GM15510 (cell line): Measurements from ENCODE around the gene TSPEAR.

ENCODE experiments used
- POLR2A ChIP-seq: IDR thresholded peaks from 3 replicates; pipeline ENCODE4 v1.6.1; 2011; ENCODE audit warnings: borderline replicate concordance; ENCODE audit not compliant: insufficient read length; ENCODE audit errors: extremely low read depth

The TSPEAR gene

GRCh38 chr21:44506279-44507255, 204.8 kb downstream of the TSPEAR start:
- TF ChIP-seq POLR2A = no peak

DNA sequence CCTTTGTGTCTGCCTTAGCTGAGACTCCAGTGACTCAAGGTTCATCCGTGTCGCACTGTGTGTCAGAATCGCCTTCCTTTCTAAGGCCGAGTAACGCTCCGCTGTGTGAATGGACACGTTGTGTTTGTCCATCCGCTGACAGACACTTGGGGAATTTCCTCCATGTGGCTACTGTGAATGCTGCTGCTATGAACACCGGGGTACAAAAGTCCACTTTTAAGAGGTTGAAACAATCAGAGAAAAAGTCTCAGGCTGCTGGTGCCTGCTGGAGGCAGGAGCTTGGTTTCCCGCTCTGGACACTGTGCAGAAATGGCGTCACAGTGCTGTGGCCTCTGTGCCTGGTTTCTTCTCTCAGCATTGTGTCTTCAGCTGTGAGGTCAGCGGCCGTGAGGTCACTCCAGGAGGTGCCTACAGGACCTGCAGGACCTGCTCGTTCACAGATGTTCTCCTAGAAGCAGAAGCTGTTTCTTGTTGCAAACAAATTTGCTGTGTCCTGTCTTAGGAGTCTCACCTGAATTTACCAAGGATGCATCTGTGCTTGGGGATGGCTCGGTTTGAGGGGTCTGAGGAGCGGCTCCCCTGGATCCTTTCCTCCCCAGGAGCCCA, 205.6 kb downstream of the TSPEAR start:
- TF ChIP-seq POLR2A = no peak

DNA sequence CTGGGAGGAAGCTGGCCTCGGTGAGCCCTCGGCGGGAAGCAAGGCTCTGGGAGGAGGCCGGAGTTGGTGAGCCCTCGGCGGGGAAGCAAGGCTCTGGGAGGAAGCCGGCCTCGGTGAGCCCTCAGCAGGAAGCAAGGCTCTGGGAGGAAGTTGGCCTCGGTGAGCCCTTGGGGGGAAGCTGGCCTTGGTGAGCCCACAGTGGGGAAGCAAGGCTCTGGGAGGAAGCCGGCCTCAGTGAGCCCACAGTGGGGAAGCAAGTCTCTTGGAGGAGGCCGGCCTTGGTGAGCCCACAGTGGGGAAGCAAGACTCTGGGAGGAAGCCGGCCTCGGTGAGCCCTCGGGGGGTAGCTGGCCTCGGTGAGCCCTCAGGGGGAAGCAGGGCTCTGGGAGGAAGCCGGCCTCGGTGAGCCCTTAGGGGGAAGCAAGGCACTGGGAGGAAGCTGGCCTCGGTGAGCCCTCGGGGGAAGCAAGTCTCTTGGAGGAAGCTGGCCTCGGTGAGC, 207.4 kb downstream of the TSPEAR start:
- TF ChIP-seq POLR2A = no peak

DNA sequence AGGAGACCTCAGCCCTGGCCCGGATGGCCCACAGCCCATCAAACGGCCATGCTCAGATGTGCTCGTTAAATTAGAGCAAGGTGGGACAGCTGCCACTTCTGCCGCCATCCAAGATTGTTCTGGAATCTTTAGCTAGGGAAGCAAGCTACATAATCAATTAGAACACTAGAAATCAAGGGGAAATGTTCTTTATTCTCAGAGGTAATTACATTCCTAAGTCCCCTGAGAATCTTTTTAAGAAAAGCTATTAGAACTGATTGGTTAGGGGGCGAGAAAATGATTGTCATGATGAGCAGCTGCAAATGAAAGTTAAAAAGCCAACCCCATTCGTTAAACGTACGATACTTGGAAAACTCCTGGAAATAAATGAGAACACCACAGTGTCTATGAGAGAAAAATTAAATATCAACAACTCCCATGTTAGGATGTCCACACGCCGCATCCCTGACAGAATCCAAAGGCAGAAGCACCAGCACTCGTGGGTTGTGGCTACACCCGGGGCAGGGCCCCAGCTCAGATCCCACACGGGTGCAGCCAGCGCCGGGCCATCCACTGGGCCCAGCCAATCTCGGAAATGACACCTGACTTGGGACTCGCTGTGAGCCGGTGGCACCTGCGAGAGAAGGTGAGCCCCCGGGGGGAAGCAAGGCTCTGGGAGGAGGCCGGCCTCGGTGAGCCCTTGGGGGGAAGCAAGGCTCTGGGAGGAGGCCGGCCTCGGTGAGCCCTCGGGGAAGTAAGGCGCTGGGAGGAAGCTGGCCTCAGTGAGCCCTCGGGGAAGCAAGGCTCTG, 209.0 kb downstream of the TSPEAR start:
- no peak for TF ChIP-seq POLR2A

DNA sequence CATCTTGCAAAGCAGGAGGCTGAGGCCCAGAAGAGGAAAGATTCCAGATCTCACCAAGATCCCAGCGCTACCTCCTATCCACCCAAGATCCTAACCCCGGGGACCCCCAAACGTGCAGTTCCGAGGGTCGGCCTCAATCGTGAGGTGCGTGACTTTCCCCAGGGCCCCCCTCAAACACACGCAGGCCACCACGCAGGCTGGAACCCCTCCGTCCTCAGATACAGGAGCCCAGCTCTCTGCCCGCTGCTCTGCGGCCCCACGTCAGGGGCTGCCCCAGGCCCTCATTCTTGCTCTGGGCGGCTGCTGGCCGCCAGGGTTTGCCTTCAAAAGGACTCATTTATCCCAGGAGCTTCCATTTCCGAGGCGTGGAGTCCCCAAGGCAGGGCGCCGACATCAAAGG, 211.3 kb downstream of the TSPEAR start:
- TF ChIP-seq POLR2A = no peak

DNA sequence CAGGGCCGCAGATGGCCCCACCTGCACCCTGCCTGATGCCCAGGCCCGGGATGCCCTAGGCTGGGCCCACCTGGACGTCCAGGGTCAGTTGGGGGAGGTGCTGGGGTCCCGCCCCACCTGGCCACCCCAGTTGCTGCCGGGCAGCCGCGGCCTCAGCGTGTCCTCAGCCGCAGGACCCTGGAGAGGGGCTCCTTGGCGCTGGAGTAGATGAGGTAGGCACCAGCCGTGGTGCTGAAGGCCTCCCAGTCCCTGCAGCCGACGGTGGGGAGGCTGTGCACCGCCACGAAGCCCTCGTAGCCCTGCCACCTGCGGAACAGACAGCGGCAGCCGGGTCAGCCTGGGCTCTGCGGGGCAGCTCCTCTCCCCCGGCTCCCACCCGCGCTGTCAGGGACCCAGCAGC, 211.7 kb downstream of the TSPEAR start:
- TF ChIP-seq POLR2A = no peak

GRCh38 chr21:44499211-44499560, 212.2 kb downstream of the TSPEAR start:
- TF ChIP-seq POLR2A = no peak

GRCh38 chr21:44498280-44499210, 212.8 kb downstream of the TSPEAR start:
- TF ChIP-seq POLR2A = no peak

GRCh38 chr21:44497703-44498126, 213.7 kb downstream of the TSPEAR start:
- no peak for TF ChIP-seq POLR2A

DNA sequence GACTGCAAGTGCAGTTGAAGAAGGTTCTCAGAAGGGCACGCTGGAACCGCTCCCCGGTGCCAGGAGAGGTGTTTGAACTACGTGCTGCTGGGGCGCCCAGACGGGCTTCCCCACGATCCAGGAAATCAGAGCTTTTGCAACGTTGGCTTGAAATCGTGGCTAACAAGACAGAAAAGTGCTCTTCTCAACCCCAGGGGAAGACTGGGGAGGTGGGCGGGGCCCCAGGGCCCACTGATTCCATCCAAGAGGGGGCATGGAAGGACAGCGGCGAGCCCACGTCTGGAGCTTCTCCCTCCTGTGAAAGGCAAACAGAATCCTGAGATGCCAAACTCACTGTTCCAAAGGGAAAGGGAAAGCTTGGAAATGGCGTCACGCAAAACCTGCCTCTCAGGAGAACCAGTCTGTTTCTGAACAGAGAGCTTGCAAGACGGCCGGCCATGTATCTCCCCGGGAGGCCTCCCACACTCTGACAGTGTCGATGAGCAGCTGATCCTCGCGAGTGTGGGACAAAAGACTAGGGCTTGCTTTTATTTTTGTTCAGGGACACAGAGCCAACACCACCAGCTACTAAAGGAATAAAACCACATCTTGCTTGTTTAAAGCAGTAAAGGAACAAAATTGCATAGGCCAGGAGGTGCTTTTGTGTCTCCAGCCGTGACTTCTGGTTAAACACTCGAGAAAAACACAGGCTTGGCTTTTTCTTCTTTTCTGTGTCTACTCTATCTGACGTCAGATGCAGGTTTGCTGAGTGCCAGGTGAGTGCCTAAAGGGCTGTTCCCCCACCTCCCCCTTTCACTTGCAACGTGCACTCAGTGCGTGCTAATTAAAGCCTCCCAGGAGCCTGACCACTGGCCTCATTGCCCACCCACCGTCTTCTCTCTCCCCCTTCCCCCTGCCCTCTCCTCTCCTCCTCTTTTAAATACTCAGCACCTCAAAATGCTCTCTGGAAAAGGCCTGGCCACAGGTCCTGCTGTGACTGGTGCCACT, 214.5 kb downstream of the TSPEAR start:
- no peak for TF ChIP-seq POLR2A

DNA sequence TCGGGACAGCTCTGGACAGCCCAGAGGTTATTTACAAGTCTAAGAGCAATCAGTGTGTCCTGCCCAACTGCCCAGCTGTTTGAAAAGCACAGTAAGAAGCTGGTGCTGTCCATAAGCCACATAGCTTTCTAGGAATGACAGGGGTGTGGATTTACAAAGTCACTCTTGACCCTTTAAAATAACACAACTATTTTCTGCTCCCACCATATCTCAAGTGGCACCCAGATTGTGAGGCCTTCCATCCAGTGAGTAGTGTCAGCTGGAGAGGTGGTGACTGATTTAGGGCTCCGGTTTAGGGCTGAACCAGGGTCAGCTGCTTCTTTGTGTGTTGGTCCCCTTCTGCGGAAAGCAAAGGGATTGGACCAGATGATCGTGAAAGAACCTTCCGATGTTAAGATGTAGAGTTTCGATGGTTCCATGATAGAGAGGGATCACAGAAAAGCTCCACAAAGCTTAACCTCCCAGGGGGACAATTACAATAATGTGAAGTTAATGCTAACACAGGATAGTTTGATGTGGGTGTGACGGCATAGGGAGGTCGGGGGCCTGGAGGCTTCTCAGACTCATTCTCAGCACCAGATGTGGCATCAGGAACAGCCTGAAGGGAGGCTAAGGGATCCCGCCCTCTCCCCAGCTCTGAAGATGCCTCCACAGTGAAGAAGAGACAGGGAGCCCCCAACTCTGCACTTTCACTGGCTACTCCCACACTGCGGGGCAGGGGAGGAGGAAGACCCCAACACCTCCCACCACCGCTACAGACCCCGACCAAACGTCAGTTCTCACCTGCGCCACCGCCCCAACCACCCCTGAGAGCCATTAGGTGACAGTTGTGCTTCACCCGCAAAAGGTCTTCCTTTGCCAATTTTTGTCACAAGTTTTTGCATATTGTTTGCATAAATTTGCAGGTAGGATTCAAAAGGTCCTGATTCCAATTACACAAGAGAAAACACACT, 215.5 kb downstream of the TSPEAR start:
- no peak for TF ChIP-seq POLR2A

DNA sequence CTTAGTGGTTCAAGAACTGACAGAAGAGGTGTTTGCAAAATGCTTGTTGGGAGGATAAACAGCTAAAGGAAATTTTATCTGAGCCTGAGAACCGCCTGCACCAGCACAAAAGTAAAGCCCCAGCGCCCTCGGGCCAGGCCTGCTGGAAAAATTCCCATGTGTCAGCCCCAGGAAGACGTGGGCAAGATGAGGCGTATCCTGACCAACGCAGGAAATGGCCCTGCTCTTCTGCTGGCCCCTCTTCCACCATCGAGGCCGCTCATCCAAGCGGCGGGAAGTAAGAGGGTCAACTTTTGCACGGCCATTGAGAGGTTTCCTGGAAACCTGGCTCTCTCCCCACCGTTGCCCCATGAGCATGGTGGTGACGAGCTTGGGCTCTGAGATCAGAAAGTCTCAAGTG, 216.4 kb downstream of the TSPEAR start:
- no peak for TF ChIP-seq POLR2A
